Stomach (tissue), 4 donors: ENCODE measurements around the gene INSC.

Source experiments
- EP300 ChIP-seq: sonication (generic); formaldehyde crosslinking; IDR thresholded peaks from one replicate; pipeline ENCODE4 v1.6.1; 2017; ENCODE audit warnings: antibody characterized with exemption
- POLR2A ChIP-seq, 4 donors: fragments of 450-650 bp; IDR thresholded peaks; one replicate each; pipeline ENCODE4 v1.6.1; 2016; ENCODE audit warnings: antibody characterized with exemption in 4 of 4, control low read depth in 2 of 4, mild to moderate bottlenecking in 1 of 4, moderate library complexity in 1 of 4
- POLR2AphosphoS5 ChIP-seq, 3 donors: sonication (generic); formaldehyde crosslinking; IDR thresholded peaks; one replicate each; pipeline ENCODE4 v1.6.1; 2016; ENCODE audit warnings: antibody characterized with exemption in 3 of 3
- TF ChIP-seq, protein P1 (sequence below), 7 experiments: fragments of 450-650 bp in 4 of 7; fragments of 200-600 bp in 3 of 7; sonication (generic) in 3 of 7; IDR thresholded peaks; one replicate each; pipeline ENCODE4 v1.5.1; 2016 to 2019; ENCODE audit warnings: antibody characterized with exemption in 7 of 7, control low read depth in 2 of 7, mild to moderate bottlenecking in 1 of 7

DNA sequence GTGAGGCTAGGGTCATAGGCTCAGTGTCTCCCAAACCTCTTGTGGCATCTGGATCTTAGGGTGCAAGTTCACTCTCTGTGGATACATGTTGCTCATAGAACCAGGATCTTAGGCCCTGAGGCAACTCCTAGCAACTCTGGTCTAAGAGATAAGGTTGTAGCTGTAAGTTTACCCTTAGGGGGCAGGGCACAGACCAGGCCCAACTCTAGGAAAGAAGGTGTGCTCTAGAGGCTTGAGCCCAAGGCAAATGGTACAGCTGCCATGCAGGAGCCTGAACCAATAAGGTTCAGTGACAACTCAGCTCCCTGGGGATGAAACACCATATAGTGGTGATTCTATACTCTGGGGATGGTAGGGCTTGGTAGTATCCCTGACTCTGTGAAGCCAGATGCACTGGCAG lies 23.5 kb upstream of the INSC start:
- TF ChIP-seq, protein P1, sequence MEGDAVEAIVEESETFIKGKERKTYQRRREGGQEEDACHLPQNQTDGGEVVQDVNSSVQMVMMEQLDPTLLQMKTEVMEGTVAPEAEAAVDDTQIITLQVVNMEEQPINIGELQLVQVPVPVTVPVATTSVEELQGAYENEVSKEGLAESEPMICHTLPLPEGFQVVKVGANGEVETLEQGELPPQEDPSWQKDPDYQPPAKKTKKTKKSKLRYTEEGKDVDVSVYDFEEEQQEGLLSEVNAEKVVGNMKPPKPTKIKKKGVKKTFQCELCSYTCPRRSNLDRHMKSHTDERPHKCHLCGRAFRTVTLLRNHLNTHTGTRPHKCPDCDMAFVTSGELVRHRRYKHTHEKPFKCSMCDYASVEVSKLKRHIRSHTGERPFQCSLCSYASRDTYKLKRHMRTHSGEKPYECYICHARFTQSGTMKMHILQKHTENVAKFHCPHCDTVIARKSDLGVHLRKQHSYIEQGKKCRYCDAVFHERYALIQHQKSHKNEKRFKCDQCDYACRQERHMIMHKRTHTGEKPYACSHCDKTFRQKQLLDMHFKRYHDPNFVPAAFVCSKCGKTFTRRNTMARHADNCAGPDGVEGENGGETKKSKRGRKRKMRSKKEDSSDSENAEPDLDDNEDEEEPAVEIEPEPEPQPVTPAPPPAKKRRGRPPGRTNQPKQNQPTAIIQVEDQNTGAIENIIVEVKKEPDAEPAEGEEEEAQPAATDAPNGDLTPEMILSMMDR (IDR thresholded peaks at IDR 0.05), result no peak
- TF ChIP-seq POLR2A (IDR thresholded peaks at IDR 0.05), result no peak
- TF ChIP-seq POLR2AphosphoS5 (IDR thresholded peaks at IDR 0.05), result no peak
- no peak for TF ChIP-seq EP300
